ENCODE data around the gene IL17RE. TPM values are rescaled to one million over a fixed set of nuclear protein-coding genes. Genes with fewer than 3 reads are reported as not detected.

Gene IL17RE
- total and polyA plus RNA-seq, 9 of the 15 experiments (the other 6 are each of a cell fraction or from before 2014, with no cell fraction given), result 0.32 to 1.9 (median 0.51) TPM; not detected in 4

GRCh38 chr3:9859530-9860025, 43.1 kb upstream of the IL17RE start (continued):
- TF ChIP-seq MGA (IDR thresholded peaks at IDR 0.05) (no peak), E2F6 (IDR thresholded peaks at IDR 0.05; ENCODE audit: borderline replicate concordance in 1 of 2, extremely low read depth in 1 of 2, insufficient read depth in 1 of 2, insufficient read length in 1 of 2, low read depth in 1 of 2, low read length in 1 of 2, poor library complexity in 1 of 2, severe bottlenecking in 1 of 2) (no peak), PHB (CRISPR knock-in tag; IDR thresholded peaks at IDR 0.05) (no peak), ILF3 (IDR thresholded peaks at IDR 0.05; ENCODE audit: borderline replicate concordance) (no peak), GTF3C2 (IDR thresholded peaks at IDR 0.05; ENCODE audit: borderline replicate concordance, extremely low read depth, insufficient read length) (no peak), TOE1 (IDR thresholded peaks at IDR 0.05; ENCODE audit: borderline replicate concordance) (no peak), TOE1 (CRISPR knock-in tag; IDR thresholded peaks at IDR 0.05; ENCODE audit: borderline replicate concordance, low read depth) (no peak), MTF1 (CRISPR knock-in tag; IDR thresholded peaks at IDR 0.05; ENCODE audit: borderline replicate concordance) (no peak), DEAF1 (CRISPR knock-in tag; IDR thresholded peaks at IDR 0.05) (no peak), ZBED1 (IDR thresholded peaks at IDR 0.05) (no peak)

Measured in K562 (cell line).